Lower lobe of right lung (tissue), 2 donors: ENCODE data around the gene RPS14. TPM values are rescaled to one million over a fixed set of nuclear protein-coding genes. Genes with fewer than 3 reads are reported as not detected.

Experiments used
- ATAC-seq, 2 donors: fragments of 200-7000 bp; cut with Tn5 transposase; one replicate each; pipeline ENCODE4 v1.9.1; 2020 to 2022; ENCODE audit warnings: mild to moderate bottlenecking in 2 of 2, moderate library complexity in 2 of 2
- DNase-seq: peaks from one replicate; pipeline ENCODE4 v3.0.0-alpha.2; 2020
- H3K27ac ChIP-seq: fragments of 200-600 bp; one replicate; pipeline ENCODE4 v1.8.0; 2022
- H3K27me3 ChIP-seq: fragments of 200-600 bp; one replicate; pipeline ENCODE4 v1.8.0; 2022; ENCODE audit warnings: low read depth
- H3K36me3 ChIP-seq: fragments of 200-600 bp; one replicate; pipeline ENCODE4 v1.8.0; 2022; ENCODE audit warnings: mild to moderate bottlenecking
- H3K4me1 ChIP-seq: fragments of 200-600 bp; one replicate; pipeline ENCODE4 v1.8.0; 2022
- H3K4me3 ChIP-seq: fragments of 200-600 bp; one replicate; pipeline ENCODE4 v1.8.0; 2022; ENCODE audit warnings: mild to moderate bottlenecking
- H3K9me3 ChIP-seq: fragments of 200-600 bp; one replicate; pipeline ENCODE4 v1.8.0; 2022
- intact Hi-C: fragments of 100-400 bp; cut with DNase I; formaldehyde crosslinking; loops from one replicate; pipeline ENCODE4 v1.11.0; 2022
- total RNA-seq: library from RNA; stranded (reverse); fragmentation: NEBNext Ultra II Directional; extraction: Animal tissue kit (Norgen Biotek cat#: 25700); gene quantifications from one replicate; pipeline ENCODE4 v1.2.1, GENCODE V29; 2021
- TF ChIP-seq, protein P1 (sequence below): fragments of 200-600 bp; IDR thresholded peaks from one replicate; pipeline ENCODE4 v1.8.0; 2022; ENCODE audit warnings: antibody characterized with exemption, mild to moderate bottlenecking
- donor health status: DM: no; HTN: yes; CAD: no; lungs with severe emphysema.

The RPS14 gene
- total RNA-seq, 1 donor from 2014 or later = 1,651 TPM

DNA sequence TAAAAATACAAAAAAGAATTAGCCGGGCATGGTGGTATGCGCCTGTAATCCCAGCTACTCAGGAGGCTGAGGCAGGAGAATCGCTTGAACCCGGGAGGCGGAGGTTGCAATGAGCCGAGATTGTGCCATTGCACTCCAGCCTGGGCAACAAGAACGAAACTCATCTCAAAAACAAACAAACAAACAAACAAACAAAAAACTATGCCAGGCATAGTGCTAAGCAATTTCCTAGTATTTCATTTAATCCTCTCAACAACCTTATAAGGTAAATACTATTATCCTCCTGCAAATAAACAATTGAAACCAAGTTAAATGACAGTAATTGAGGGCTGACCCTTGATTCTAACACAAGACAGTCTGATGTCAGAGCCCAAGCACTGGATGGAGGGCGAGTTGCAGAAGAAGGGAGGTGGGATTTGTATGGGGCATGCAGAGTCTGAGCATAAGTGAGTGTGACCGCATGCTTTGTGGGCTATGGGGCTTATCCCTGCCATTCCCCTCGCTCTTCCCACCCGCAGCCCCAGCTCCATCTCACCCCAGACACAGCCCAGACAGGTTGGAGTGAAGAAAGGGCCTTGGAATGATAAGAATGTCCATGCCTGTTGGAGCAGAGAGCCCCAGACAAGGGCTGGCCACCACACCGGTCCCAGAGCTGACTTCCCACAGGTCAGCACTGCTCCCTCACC lies 24.3 kb upstream of the RPS14 start:
- Histone ChIP-seq H3K27ac (no peak overlapping the region), H3K4me3 (no peak overlapping the region), H3K36me3 (no peaks in the 10 kb centered on the region), H3K4me1 (peaks cover 4% of the 10 kb centered on the region), H3K27me3 (no peaks in the 10 kb centered on the region), H3K9me3 (no peaks in the 10 kb centered on the region)
- ATAC-seq = peak; percentile 90 to 93
- intact Hi-C loops = no loop called here
- TF ChIP-seq, protein P1, sequence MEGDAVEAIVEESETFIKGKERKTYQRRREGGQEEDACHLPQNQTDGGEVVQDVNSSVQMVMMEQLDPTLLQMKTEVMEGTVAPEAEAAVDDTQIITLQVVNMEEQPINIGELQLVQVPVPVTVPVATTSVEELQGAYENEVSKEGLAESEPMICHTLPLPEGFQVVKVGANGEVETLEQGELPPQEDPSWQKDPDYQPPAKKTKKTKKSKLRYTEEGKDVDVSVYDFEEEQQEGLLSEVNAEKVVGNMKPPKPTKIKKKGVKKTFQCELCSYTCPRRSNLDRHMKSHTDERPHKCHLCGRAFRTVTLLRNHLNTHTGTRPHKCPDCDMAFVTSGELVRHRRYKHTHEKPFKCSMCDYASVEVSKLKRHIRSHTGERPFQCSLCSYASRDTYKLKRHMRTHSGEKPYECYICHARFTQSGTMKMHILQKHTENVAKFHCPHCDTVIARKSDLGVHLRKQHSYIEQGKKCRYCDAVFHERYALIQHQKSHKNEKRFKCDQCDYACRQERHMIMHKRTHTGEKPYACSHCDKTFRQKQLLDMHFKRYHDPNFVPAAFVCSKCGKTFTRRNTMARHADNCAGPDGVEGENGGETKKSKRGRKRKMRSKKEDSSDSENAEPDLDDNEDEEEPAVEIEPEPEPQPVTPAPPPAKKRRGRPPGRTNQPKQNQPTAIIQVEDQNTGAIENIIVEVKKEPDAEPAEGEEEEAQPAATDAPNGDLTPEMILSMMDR = no peak
- peak; percentile 75 for DNase-seq

DNA sequence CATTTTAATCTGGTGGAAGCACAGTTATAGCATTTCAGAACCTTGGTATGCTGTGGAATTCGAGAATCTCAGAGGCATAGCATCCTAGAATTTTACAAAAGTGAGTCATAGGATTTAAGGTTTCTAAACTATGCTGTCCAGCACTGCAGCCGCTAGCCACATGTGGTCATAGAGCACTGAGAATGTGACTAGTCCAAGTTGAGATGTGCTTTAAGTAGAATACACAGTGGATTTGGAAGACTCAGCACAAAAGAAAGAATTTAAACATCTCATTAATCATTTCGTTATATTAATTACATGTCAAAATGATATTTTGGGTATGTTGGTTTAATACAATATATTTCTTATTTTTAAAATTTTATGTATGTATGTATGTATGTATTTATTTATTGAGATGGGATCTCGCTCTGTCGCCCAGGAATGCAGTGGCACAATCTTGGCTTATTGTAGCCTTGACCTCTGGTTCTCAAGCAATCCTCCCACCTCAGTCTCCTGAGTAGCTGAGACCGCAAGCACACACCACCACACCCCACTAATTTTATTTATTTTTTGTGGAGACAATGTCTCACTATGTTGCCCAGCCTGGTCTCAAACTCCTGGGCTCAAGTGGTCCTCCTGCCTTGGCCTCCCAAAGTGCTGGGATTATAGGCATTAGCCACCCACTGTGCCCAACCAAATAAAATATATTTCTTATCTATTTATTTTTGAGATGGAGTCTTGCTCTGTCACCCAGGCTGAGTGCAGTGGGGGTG lies 20.4 kb upstream of the RPS14 start:
- no peak for ATAC-seq
- no peaks in the 10 kb centered on the region for H3K27me3 ChIP-seq
- no peak overlapping the region for H3K27ac ChIP-seq
- DNase-seq = no peak
- H3K36me3 ChIP-seq = no peaks in the 10 kb centered on the region
- TF ChIP-seq, protein P1 = no peak
- no peak overlapping the region for H3K4me3 ChIP-seq
- H3K4me1 ChIP-seq = peaks cover 10% of the 10 kb centered on the region
- no peaks in the 10 kb centered on the region for H3K9me3 ChIP-seq
- intact Hi-C loops = no loop called here

DNA sequence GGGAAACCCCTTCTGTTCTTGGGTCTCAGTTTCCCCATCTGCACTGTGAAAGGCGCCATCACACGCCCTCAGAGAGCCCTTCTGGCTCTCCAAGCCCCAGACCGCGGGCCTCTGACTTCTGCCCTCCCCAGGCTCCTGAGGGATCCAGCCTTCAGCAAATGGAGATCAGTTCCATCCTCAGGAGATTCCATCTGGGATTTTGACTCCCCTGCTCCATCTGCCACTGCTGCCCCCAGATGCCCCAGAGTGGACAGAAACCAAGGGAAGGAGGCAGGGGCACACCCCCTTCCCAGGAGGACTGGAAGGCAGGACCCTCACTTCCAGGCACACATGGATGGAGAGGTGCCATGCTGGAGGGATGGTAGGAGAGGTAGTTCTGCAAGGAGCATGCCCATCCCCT lies 18.7 kb upstream of the RPS14 start:
- ATAC-seq = no peak

DNA sequence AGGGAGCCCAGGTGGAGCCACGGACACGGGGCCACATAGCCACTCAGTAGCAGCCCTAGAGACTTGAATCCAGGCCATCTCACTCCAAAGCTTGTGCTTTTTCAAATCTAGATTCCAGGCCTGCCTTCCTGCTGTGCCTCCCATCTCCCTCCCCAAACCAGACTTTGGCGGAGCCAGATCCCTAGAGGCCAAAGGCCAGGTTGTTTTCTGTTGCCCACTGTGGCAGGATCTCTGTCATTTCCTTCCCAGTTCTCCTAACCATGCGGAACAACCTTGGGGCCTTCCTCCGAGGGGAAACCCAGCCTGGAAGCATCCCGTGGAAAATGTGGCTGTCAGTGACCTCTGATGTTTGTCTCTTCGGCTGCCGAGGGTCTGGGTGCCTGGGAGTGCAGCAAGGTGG lies 16.4 kb upstream of the RPS14 start:
- H3K36me3 ChIP-seq = no peaks in the 10 kb centered on the region
- H3K27me3 ChIP-seq = no peaks in the 10 kb centered on the region
- DNase-seq = no peak
- peak in 1 of 2 donors; percentile 31 for ATAC-seq
- peak overlapping the region; percentile 61 for H3K27ac ChIP-seq
- H3K4me3 ChIP-seq = no peak overlapping the region
- peaks cover 19% of the 10 kb centered on the region for H3K4me1 ChIP-seq
- no peaks in the 10 kb centered on the region for H3K9me3 ChIP-seq
- TF ChIP-seq, protein P1 = no peak
- intact Hi-C loops = no loop called here

More for the DNA sequence above, 18.7 kb upstream of the RPS14 start:
- no peak for DNase-seq
- Histone ChIP-seq H3K36me3 (no peaks in the 10 kb centered on the region), H3K4me1 (peaks cover 19% of the 10 kb centered on the region), H3K4me3 (no peak overlapping the region), H3K27me3 (no peaks in the 10 kb centered on the region), H3K27ac (no peak overlapping the region), H3K9me3 (no peaks in the 10 kb centered on the region)
- intact Hi-C loops = no loop called here
- TF ChIP-seq, protein P1 = no peak

DNA sequence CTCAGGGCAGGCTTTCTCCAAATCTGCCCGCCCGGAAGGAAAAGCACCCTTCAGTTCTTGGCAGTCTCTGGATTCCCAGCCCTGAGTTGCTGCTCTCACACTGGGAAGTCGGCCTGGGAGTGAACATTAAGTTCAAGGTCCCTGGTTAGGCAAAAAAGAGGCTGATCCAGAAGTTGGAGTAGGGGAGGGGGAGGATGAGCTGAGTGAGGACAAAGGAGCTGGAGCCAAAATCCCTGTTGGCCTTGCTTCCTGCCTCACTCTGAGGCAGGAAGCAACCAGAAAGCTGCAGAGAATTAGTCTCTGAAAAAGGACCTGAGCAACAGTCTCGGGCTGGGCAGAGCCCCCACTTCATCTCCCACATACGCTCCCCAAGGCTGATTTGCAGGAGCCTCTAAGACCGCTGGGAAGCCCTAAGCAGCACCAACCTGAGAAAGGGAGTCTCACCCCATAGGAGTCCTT lies 15.0 kb upstream of the RPS14 start:
- intact Hi-C loops = no loop called here
- H3K27me3 ChIP-seq = no peaks in the 10 kb centered on the region
- H3K9me3 ChIP-seq = no peaks in the 10 kb centered on the region
- no peak for DNase-seq
- peaks cover 19% of the 10 kb centered on the region for H3K4me1 ChIP-seq
- TF ChIP-seq, protein P1 = no peak
- ATAC-seq = peak; percentile 33 to 36
- no peaks in the 10 kb centered on the region for H3K36me3 ChIP-seq
- H3K27ac ChIP-seq = peak overlapping the region; percentile 61
- H3K4me3 ChIP-seq = no peak overlapping the region
